H9 (cell line): ENCODE data around the gene PITRM1. TPM values are rescaled to one million over a fixed set of nuclear protein-coding genes. Genes with fewer than 3 reads are reported as not detected.

Experiments
- DNase-seq: peaks from one replicate; pipeline ENCODE4 v3.0.0-alpha.2; 2017
- H2AFZ ChIP-seq: one replicate; pipeline ENCODE4 v1.6.1; 2013; ENCODE audit warnings: mild to moderate bottlenecking, low read length, control low read depth, moderate library complexity
- H2AK5ac ChIP-seq: 2 replicates; pipeline ENCODE4 v1.6.1; 2013; ENCODE audit warnings: low read length, control low read depth, mixed read lengths; ENCODE audit not compliant: insufficient read length
- H2BK120ac ChIP-seq: one replicate; pipeline ENCODE4 v1.6.1; 2013; ENCODE audit warnings: low read depth, mild to moderate bottlenecking, low read length, control low read depth, inconsistent platforms; ENCODE audit not compliant: poor library complexity, severe bottlenecking
- H2BK12ac ChIP-seq: 2 replicates; pipeline ENCODE4 v1.6.1; 2013; ENCODE audit warnings: low read length, control low read depth, mixed read lengths, low read depth; ENCODE audit not compliant: insufficient read length
- H2BK15ac ChIP-seq: 2 replicates; pipeline ENCODE4 v1.6.1; 2013; ENCODE audit warnings: low read depth, low read length, control low read depth
- H2BK20ac ChIP-seq: one replicate; pipeline ENCODE4 v1.6.1; 2013; ENCODE audit warnings: low read depth, mild to moderate bottlenecking, low read length, control low read depth, inconsistent platforms; ENCODE audit not compliant: poor library complexity, severe bottlenecking
- H2BK5ac ChIP-seq: 2 replicates; pipeline ENCODE4 v1.6.1; 2013; ENCODE audit warnings: low read length, control low read depth, mixed read lengths; ENCODE audit not compliant: insufficient read length
- H3K14ac ChIP-seq: 2 replicates; pipeline ENCODE4 v1.6.1; 2013; ENCODE audit warnings: low read length, control low read depth; ENCODE audit not compliant: insufficient read depth
- H3K18ac ChIP-seq: 2 replicates; pipeline ENCODE4 v1.6.1; 2013; ENCODE audit warnings: low read depth, mild to moderate bottlenecking, mixed read lengths, low read length, control low read depth; ENCODE audit not compliant: insufficient read length
- H3K23ac ChIP-seq: 2 replicates; pipeline ENCODE4 v1.6.1; 2013; ENCODE audit warnings: low read length, control low read depth, mixed read lengths, low read depth; ENCODE audit not compliant: insufficient read length
- H3K23me2 ChIP-seq: 2 replicates; pipeline ENCODE4 v1.6.1; 2013; ENCODE audit warnings: low read depth, mild to moderate bottlenecking, mixed read lengths, low read length, control low read depth; ENCODE audit not compliant: insufficient read length, poor library complexity, severe bottlenecking
- H3K27ac ChIP-seq: 2 replicates; pipeline ENCODE4 v1.5.1; 2013; ENCODE audit warnings: low read length, control low read depth, mixed read lengths, low read depth; ENCODE audit not compliant: insufficient read length
- H3K27me3 ChIP-seq: 2 replicates; pipeline ENCODE4 v1.6.1; 2013; ENCODE audit warnings: low read length, control low read depth, inconsistent platforms; ENCODE audit not compliant: insufficient read depth
- H3K4ac ChIP-seq: 2 replicates; pipeline ENCODE4 v1.6.1; 2013; ENCODE audit warnings: low read depth, mild to moderate bottlenecking, control low read depth, inconsistent platforms, low read length, moderate library complexity
- H3K4me1 ChIP-seq: 2 replicates; pipeline ENCODE4 v1.6.1; 2013; ENCODE audit warnings: low read length, control low read depth, inconsistent platforms; ENCODE audit not compliant: insufficient read depth
- H3K4me2 ChIP-seq: 2 replicates; pipeline ENCODE4 v1.6.1; 2013; ENCODE audit warnings: low read length, control low read depth, mixed read lengths; ENCODE audit not compliant: insufficient read length, insufficient read depth
- H3K56ac ChIP-seq: 2 replicates; pipeline ENCODE4 v1.6.1; 2013; ENCODE audit warnings: low read depth, mild to moderate bottlenecking, mixed read lengths, low read length, control low read depth; ENCODE audit not compliant: insufficient read length
- H3K79me1 ChIP-seq: 2 replicates; pipeline ENCODE4 v1.6.1; 2013; ENCODE audit warnings: low read depth, mild to moderate bottlenecking, moderate library complexity, low read length, control low read depth, inconsistent platforms; ENCODE audit not compliant: insufficient read depth, poor library complexity, severe bottlenecking
- H3K79me2 ChIP-seq: 2 replicates; pipeline ENCODE4 v1.6.1; 2013; ENCODE audit warnings: low read length, control low read depth, inconsistent platforms; ENCODE audit not compliant: insufficient read depth
- H3K9ac ChIP-seq: 2 replicates; pipeline ENCODE4 v1.6.1; 2013; ENCODE audit warnings: low read length, control low read depth, mixed read lengths; ENCODE audit not compliant: insufficient read length; ENCODE audit errors: extremely low read depth
- H3K9me3 ChIP-seq: one replicate; pipeline ENCODE4 v1.6.1; 2013; ENCODE audit warnings: low read depth, low read length, inconsistent platforms; ENCODE audit not compliant: control insufficient read depth
- H3T11ph ChIP-seq: one replicate; pipeline ENCODE4 v1.6.1; 2013; ENCODE audit warnings: mild to moderate bottlenecking, low read length, control low read depth, inconsistent platforms
- H4K20me1 ChIP-seq: one replicate; pipeline ENCODE4 v1.6.1; 2013; ENCODE audit not compliant: control insufficient read depth, insufficient read length, insufficient read depth
- H4K5ac ChIP-seq: 2 replicates; pipeline ENCODE4 v1.6.1; 2013; ENCODE audit warnings: low read depth, mild to moderate bottlenecking, mixed read lengths, low read length, control low read depth; ENCODE audit not compliant: insufficient read length
- H4K8ac ChIP-seq: replicated peaks from 2 replicates; pipeline ENCODE4 v1.6.1; 2013; ENCODE audit warnings: low read length, control low read depth, mixed read lengths, low read depth; ENCODE audit not compliant: insufficient read length
- H4K91ac ChIP-seq: 2 replicates; pipeline ENCODE4 v1.6.1; 2013; ENCODE audit warnings: low read depth, mild to moderate bottlenecking, moderate library complexity, mixed read lengths, low read length, control low read depth; ENCODE audit not compliant: insufficient read length
- H3K27ac Mint-ChIP-seq, 3 experiments: 2 replicates in 2 of 3; 3 replicates in 1 of 3; pipeline ENCODE4 v1.8.0; 2020 to 2021; ENCODE audit warnings: mixed read lengths in 3 of 3, mild to moderate bottlenecking in 1 of 3, moderate library complexity in 1 of 3
- H3K27me3 Mint-ChIP-seq: 2 replicates; pipeline ENCODE4 v1.8.0; 2021; ENCODE audit warnings: low read depth, mild to moderate bottlenecking, moderate library complexity, mixed read lengths
- H3K36me3 Mint-ChIP-seq, 3 experiments: 2 replicates in 2 of 3; 3 replicates in 1 of 3; pipeline ENCODE4 v1.8.0; 2020 to 2021; ENCODE audit warnings: low read depth in 3 of 3, mixed read lengths in 3 of 3; ENCODE audit not compliant: insufficient read depth in 1 of 3
- H3K4me1 Mint-ChIP-seq, 2 experiments: 2 replicates each; pipeline ENCODE4 v1.8.0; 2020; ENCODE audit warnings: mixed read lengths in 2 of 2
- H3K4me3 Mint-ChIP-seq, 2 experiments: 2 replicates in 1 of 2; 3 replicates in 1 of 2; pipeline ENCODE4 v1.8.0; 2020 to 2021; ENCODE audit warnings: mild to moderate bottlenecking in 2 of 2, mixed read lengths in 2 of 2, moderate library complexity in 1 of 2
- H3K9me3 Mint-ChIP-seq, 2 experiments: 2 replicates in 1 of 2; 3 replicates in 1 of 2; pipeline ENCODE4 v1.8.0; 2020; ENCODE audit warnings: mild to moderate bottlenecking in 2 of 2, mixed read lengths in 2 of 2, moderate library complexity in 1 of 2
- WGBS: extraction: QIAGEN DNeasy Blood & Tissue Kit; methylation state at CpG from one replicate; pipeline ENCODE4 v1.1.7; 2013; ENCODE audit warnings: missing lambda C conversion rate, low lambda C conversion rate, mixed read lengths; ENCODE audit not compliant: insufficient read length; ENCODE audit errors: extremely low coverage; 5-methylcytosine and 5-hydroxymethylcytosine counted together
- total RNA-seq: library from RNA; stranded (reverse); gene quantifications from 2 replicates; pipeline ENCODE4 v1.2.1, GENCODE V29; 2021
- TF ChIP-seq, protein P1 (sequence below): fragments of 200-600 bp; sonication (generic); conservative IDR thresholded peaks from 3 replicates; pipeline ENCODE4 v1.8.0; 2021; ENCODE audit warnings: antibody characterized with exemption, mild to moderate bottlenecking

PITRM1 gene
- total RNA-seq, 1 experiment from 2014 or later: 27.8 TPM

DNA sequence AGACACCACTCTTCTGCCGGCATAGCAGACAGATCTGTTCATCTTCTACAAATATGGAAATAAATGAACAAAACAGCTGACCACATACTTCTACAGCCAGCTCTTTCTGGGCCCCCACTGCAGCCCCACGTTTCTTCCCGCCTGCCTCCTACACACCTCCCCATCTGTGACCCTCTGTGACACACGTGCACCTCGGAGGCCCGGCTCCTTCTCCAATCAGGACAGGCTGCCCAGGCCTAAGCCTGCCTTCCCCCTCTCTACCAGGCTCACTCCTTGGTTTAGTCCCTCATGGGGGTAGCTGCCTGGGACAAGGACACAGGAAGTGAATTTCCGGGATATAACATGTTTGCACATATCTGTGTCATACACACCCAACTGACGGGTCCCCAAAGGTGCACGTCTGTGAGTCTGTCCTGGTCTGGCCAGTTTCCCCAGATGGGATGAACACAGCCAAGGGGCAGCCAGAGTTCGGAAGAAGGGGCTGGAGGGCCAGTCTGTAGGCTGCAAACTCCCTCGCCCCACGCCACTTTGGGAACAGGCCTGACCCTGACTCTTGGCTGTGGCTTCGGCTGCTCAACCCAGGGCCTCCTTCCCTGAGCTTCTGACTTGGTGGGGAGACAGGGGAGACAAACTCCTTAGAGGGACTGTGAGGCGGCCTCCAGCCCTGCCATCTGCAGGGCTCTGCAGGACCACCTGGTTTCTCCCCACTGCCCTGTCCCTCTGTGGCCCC is 30.3 kb downstream of the PITRM1 start:
- Mint-ChIP-seq H3K9me3 (no peaks in the 10 kb centered on the region), H3K36me3 (peaks cover 14 to 84% (median 80%) of the 10 kb centered on the region in 3 experiments; a peak in 6 of 7 replicates), H3K4me1 (no peaks in the 10 kb centered on the region), H3K27me3 (no peaks in the 10 kb centered on the region), H3K4me3 (no peak overlapping the region), H3K27ac (peak overlapping the region in 2 of 3 experiments; percentile 36 to 75; a peak in 3 of 7 replicates)
- WGBS: no CpG with 5 or more reads among the region's 14 CpGs
- H2AFZ ChIP-seq: no peak overlapping the region
- no peak overlapping the region for H2BK20ac ChIP-seq
- H2BK5ac ChIP-seq: no peak overlapping the region
- H2AK5ac ChIP-seq: no peak overlapping the region
- no peaks in the 10 kb centered on the region for H4K20me1 ChIP-seq
- H3K18ac ChIP-seq: no peak overlapping the region
- no peaks in the 10 kb centered on the region for H3K79me1 ChIP-seq
- H3K79me2 ChIP-seq: no peaks in the 10 kb centered on the region
- H3K4me1 ChIP-seq: no peaks in the 10 kb centered on the region
- H4K91ac ChIP-seq: no peak overlapping the region
- H3K27ac ChIP-seq: no peak overlapping the region
- DNase-seq: no peak
- no peak overlapping the region for H3K23ac ChIP-seq
- no peak overlapping the region for H2BK120ac ChIP-seq
- no peak overlapping the region for H3K56ac ChIP-seq
- no peak overlapping the region for H3K4ac ChIP-seq
- H3K4me2 ChIP-seq: no peak overlapping the region
- H4K5ac ChIP-seq: no peak overlapping the region
- no peak overlapping the region for H3T11ph ChIP-seq
- H4K8ac ChIP-seq: no peak overlapping the region
- no peak overlapping the region for H3K9ac ChIP-seq
- no peaks in the 10 kb centered on the region for H3K23me2 ChIP-seq
- H3K14ac ChIP-seq: no peak overlapping the region
- TF ChIP-seq, protein P1, sequence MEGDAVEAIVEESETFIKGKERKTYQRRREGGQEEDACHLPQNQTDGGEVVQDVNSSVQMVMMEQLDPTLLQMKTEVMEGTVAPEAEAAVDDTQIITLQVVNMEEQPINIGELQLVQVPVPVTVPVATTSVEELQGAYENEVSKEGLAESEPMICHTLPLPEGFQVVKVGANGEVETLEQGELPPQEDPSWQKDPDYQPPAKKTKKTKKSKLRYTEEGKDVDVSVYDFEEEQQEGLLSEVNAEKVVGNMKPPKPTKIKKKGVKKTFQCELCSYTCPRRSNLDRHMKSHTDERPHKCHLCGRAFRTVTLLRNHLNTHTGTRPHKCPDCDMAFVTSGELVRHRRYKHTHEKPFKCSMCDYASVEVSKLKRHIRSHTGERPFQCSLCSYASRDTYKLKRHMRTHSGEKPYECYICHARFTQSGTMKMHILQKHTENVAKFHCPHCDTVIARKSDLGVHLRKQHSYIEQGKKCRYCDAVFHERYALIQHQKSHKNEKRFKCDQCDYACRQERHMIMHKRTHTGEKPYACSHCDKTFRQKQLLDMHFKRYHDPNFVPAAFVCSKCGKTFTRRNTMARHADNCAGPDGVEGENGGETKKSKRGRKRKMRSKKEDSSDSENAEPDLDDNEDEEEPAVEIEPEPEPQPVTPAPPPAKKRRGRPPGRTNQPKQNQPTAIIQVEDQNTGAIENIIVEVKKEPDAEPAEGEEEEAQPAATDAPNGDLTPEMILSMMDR: no peak
- no peaks in the 10 kb centered on the region for H3K9me3 ChIP-seq
- H2BK15ac ChIP-seq: no peak overlapping the region
- H3K27me3 ChIP-seq: no peaks in the 10 kb centered on the region
- no peak overlapping the region for H2BK12ac ChIP-seq
